Uterus (tissue), 4 donors: ENCODE data around the gene MAN2B2. TPM values are rescaled to one million over a fixed set of nuclear protein-coding genes. Genes with fewer than 3 reads are reported as not detected.

ENCODE experiments used
- DNase-seq, 2 donors: peaks; one replicate each; pipeline ENCODE4 v3.0.0-alpha.2; 2019 to 2020
- H3K27ac ChIP-seq, 2 donors: fragments of 200-600 bp; sonication (generic); 1 replicate in 1 of 2; 2 replicates in 1 of 2; pipeline ENCODE4 v1.5.1; 2016 to 2018
- H3K27me3 ChIP-seq, 2 donors: fragments of 200-600 bp; sonication (generic); one replicate each; pipeline ENCODE4 v1.5.1; 2018 to 2019; ENCODE audit warnings: control low read depth in 1 of 2
- H3K36me3 ChIP-seq, 2 donors: fragments of 200-600 bp; sonication (generic); one replicate each; pipeline ENCODE4 v1.5.1; 2019; ENCODE audit warnings: control low read depth in 1 of 2
- H3K4me1 ChIP-seq, 2 donors: fragments of 200-600 bp; sonication (generic); one replicate each; pipeline ENCODE4 v1.5.1; 2018 to 2019; ENCODE audit warnings: control low read depth in 1 of 2
- H3K4me3 ChIP-seq, 2 donors: fragments of 200-600 bp; sonication (generic); 1 replicate in 1 of 2; 2 replicates in 1 of 2; pipeline ENCODE4 v1.5.1; 2018 to 2019; ENCODE audit warnings: mild to moderate bottlenecking in 1 of 2
- H3K9me3 ChIP-seq, 2 donors: fragments of 200-600 bp; sonication (generic); one replicate each; pipeline ENCODE4 v1.5.1; 2019; ENCODE audit warnings: control low read depth in 1 of 2
- POLR2A ChIP-seq, 2 donors: fragments of 450-650 bp; IDR thresholded peaks; one replicate each; pipeline ENCODE4 v1.6.1; 2016; ENCODE audit warnings: antibody characterized with exemption in 2 of 2, mild to moderate bottlenecking in 1 of 2, moderate library complexity in 1 of 2
- intact Hi-C: fragments of 100-400 bp; cut with DNase I; formaldehyde crosslinking; loops from one replicate; pipeline ENCODE4 v1.15.1; 2023; ENCODE audit warnings: low total_unique reads
- total RNA-seq, 4 donors: library from RNA; depleted of rRNA in 3 of 4; stranded (reverse); fragments of >200 nt in 3 of 4; gene quantifications; one replicate each; pipeline versions ENCODE4 v1.1.0 to v1.2.4, GENCODE V29; 2014 to 2023
- TF ChIP-seq, protein P1 (sequence below), 4 experiments: fragments of 200-600 bp in 2 of 4; fragments of 450-650 bp in 2 of 4; sonication (generic) in 2 of 4; IDR thresholded peaks; one replicate each; pipeline ENCODE4 v1.5.1; 2016 to 2019; ENCODE audit warnings: antibody characterized with exemption in 4 of 4, mild to moderate bottlenecking in 2 of 4, moderate library complexity in 1 of 4
- donor health status: DM: yes; HTN: yes; CAD: no.

Gene MAN2B2
- total RNA-seq, 4 donors from 2014 or later = 14.8 to 30.8 (median 19.2) TPM

DNA sequence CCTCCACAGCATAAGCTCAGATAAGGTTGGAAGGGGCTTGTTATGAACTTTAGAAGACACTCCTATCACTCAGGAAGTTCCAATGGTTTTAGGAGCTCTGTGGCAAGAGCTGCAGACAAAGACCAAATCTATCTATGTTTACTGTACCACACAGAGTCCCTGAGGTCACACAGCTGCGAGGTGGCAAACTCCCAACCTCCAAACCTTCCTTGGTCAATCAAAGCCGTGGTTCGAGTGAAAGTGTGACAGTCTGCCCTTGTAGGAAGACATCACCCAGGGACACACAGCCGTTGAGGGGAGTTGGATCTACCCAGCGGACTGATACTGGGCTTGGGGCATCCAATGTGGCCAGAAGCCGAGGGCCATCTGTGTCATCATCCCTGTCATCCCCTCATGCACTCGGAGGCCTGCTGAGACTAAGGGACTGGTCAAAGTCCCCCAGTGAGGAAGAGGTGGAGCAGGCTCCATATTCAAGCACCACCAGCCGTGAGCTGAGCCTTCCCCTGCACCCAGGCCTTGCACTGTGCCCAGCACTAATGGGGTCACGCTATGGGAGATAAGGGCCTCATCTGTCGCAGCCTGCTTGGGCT lies 26.8 kb downstream of the MAN2B2 start:
- Histone ChIP-seq H3K27ac (no peak overlapping the region), H3K9me3 (peaks cover 0 to 5% of the 10 kb centered on the region in 2 donors), H3K4me3 (no peak overlapping the region), H3K4me1 (no peaks in the 10 kb centered on the region), H3K36me3 (no peaks in the 10 kb centered on the region), H3K27me3 (no peaks in the 10 kb centered on the region)
- TF ChIP-seq, protein P1, sequence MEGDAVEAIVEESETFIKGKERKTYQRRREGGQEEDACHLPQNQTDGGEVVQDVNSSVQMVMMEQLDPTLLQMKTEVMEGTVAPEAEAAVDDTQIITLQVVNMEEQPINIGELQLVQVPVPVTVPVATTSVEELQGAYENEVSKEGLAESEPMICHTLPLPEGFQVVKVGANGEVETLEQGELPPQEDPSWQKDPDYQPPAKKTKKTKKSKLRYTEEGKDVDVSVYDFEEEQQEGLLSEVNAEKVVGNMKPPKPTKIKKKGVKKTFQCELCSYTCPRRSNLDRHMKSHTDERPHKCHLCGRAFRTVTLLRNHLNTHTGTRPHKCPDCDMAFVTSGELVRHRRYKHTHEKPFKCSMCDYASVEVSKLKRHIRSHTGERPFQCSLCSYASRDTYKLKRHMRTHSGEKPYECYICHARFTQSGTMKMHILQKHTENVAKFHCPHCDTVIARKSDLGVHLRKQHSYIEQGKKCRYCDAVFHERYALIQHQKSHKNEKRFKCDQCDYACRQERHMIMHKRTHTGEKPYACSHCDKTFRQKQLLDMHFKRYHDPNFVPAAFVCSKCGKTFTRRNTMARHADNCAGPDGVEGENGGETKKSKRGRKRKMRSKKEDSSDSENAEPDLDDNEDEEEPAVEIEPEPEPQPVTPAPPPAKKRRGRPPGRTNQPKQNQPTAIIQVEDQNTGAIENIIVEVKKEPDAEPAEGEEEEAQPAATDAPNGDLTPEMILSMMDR (IDR thresholded peaks at IDR 0.05) = no peak
- TF ChIP-seq POLR2A (IDR thresholded peaks at IDR 0.05) = no peak
- intact Hi-C loops = no loop called here
- DNase-seq = no peak

DNA sequence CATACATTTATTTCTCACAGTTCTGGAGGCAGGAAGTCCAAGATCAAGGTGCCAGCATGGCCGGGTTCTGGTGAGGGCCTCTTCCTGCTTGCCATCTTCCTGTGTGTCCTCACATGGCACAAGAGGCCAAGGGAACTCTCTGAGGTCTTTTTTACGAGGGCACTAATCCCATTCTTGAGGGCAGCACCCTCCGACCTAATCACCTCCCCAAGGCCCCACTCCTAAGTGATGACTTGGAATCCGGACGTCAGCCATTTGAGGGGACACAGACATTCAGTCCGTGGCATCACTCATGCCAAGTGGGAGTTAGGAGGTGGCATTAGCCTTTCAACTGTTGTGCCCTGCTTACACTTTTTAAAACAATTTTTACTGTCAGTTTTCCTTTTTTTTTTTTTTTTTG lies 27.3 kb downstream of the MAN2B2 start:
- H3K27me3 ChIP-seq = no peaks in the 10 kb centered on the region
- DNase-seq = no peak
- no peak overlapping the region for H3K27ac ChIP-seq
- no peaks in the 10 kb centered on the region for H3K4me1 ChIP-seq
- TF ChIP-seq, protein P1 (IDR thresholded peaks at IDR 0.05) = no peak
- no peak for TF ChIP-seq POLR2A (IDR thresholded peaks at IDR 0.05)
- H3K4me3 ChIP-seq = no peak overlapping the region
- peaks cover 0 to 5% of the 10 kb centered on the region in 2 donors for H3K9me3 ChIP-seq
- no peaks in the 10 kb centered on the region for H3K36me3 ChIP-seq
- intact Hi-C loops = no loop called here

DNA sequence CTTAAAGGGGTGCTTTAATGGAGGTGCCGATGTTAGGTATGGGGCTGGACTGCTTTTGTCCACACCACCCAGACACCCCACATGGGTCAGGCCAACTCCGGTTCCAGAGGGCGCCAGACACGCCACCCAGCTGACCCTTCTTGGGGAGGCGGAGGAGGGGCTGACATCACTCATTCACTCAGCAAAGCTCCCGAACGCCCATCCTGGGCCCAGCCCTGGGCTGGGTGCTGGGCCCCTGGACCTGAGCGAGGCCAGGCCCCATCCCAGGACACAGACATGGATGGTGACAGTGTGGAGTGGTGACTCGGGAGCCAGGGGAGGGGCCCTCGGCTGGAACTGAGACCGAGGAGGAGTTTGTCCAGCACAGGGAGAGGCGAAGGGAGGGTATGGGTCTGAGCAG lies 28.1 kb downstream of the MAN2B2 start:
- Histone ChIP-seq H3K9me3 (peaks cover 0 to 5% of the 10 kb centered on the region in 2 donors), H3K27me3 (no peaks in the 10 kb centered on the region), H3K27ac (no peak overlapping the region), H3K4me1 (no peaks in the 10 kb centered on the region), H3K36me3 (no peaks in the 10 kb centered on the region), H3K4me3 (no peak overlapping the region)
- no peak for DNase-seq
- no peak for TF ChIP-seq POLR2A (IDR thresholded peaks at IDR 0.05)
- TF ChIP-seq, protein P1 (IDR thresholded peaks at IDR 0.05) = no peak
- intact Hi-C loops = no loop called here

DNA sequence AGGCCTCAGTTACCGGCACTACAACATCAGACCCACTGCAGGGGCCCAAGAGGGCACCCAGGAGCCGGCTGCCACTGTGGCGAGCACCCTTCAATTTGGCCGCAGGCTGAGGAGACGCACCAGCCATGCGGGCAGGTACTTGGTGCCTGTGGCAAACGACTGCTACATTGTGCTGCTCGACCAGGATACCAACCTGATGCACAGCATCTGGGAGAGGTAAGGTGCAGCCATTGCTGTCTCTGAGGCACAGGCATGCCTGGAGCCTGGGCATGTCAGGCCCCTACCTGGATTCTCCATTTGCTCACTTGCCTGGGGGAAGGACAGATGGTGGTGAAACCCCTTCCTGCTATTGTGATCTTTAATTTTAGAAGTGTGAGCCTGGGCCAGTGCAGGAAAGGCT lies 30.1 kb downstream of the MAN2B2 start:
- no peak for TF ChIP-seq POLR2A (IDR thresholded peaks at IDR 0.05)
- TF ChIP-seq, protein P1 (IDR thresholded peaks at IDR 0.05) = no peak

DNA sequence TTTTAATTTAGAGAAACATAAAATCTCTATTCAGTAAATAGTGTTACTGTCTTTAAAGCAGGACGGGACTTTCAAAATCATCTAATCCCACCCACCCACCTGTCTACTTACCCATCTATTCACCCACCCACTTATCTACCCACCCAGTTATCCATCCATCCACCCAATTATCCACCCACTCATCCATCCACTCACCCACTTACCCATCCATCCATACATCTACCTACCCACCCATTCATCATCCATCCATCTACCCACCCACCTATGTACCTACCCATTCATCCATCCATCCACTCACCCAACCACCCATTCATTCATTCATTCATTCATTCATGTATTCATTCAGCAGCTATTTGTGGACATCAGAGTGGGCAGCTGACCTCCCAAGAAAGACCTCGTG lies 30.6 kb downstream of the MAN2B2 start:
- no peak for DNase-seq
- TF ChIP-seq POLR2A (IDR thresholded peaks at IDR 0.05) = no peak
- TF ChIP-seq, protein P1 (IDR thresholded peaks at IDR 0.05) = no peak
- Histone ChIP-seq H3K9me3 (peaks cover 0 to 5% of the 10 kb centered on the region in 2 donors), H3K36me3 (no peaks in the 10 kb centered on the region), H3K27ac (no peak overlapping the region), H3K27me3 (no peaks in the 10 kb centered on the region), H3K4me1 (no peaks in the 10 kb centered on the region), H3K4me3 (no peak overlapping the region)
- intact Hi-C loops = no loop called here

More for the DNA sequence above, 30.1 kb downstream of the MAN2B2 start:
- no peaks in the 10 kb centered on the region for H3K36me3 ChIP-seq
- DNase-seq = no peak
- intact Hi-C loops = no loop called here
- no peaks in the 10 kb centered on the region for H3K27me3 ChIP-seq
- no peak overlapping the region for H3K27ac ChIP-seq
- H3K4me1 ChIP-seq = no peaks in the 10 kb centered on the region
- no peak overlapping the region for H3K4me3 ChIP-seq
- H3K9me3 ChIP-seq = peaks cover 0 to 5% of the 10 kb centered on the region in 2 donors
